Activated T-cell treated with anti-CD3 and anti-CD28 coated beads for 1 hour (primary cell): ENCODE results near the gene NRN1L.
A peak's percentile ranks its signal among the peaks of the same experiment; 100 is the strongest.
"Not testable (repeated sequence)": the region's sequence is repeated elsewhere in the genome, so short reads cannot be mapped to it uniquely, and the experiment has no call there.

Experiments used
- DNase-seq: peaks from one replicate; pipeline ENCODE4 v3.0.0-alpha.2; 2020; ENCODE audit warnings: low read depth

NRN1L gene

GRCh38 chr16:67882374-67883145, 2.1 kb upstream of the NRN1L start:
- DNase-seq: no peak

GRCh38 chr16:67883146-67883871, 1.4 kb upstream of the NRN1L start:
- DNase-seq: no peak

- DNase-seq: peak; percentile 71
Observed at GRCh38 chr16:67883872-67884261, 818 bp upstream of the NRN1L start.

DNA sequence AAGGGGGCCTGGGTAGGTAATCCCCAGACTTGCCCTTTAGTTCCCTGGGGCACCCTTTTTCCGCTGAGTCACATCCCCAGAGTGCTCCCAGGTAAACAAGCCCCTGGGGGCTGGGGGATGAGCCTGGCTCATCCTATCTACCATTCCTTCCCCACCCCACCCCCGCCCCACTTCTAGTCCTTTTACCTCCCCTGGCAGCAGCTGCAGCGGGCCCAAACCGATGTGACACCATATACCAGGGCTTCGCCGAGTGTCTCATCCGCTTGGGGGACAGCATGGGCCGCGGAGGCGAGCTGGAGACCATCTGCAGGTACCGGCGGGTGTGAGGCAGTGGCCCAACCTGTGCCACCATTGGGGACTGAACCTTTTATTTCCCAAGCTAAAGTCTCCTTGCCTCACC, 860 bp downstream of the NRN1L start:
- DNase-seq: no peak

GRCh38 chr16:67885976-67886375, 1.3 kb downstream of the NRN1L start:
- DNase-seq: no peak

GRCh38 chr16:67886387-67886786, 1.7 kb downstream of the NRN1L start:
- DNase-seq: no peak

GRCh38 chr16:67888331-67888730, 3.6 kb downstream of the NRN1L start:
- no peak for DNase-seq

- no peak for DNase-seq
Observed at GRCh38 chr16:67892375-67892774, 7.7 kb downstream of the NRN1L start.

- DNase-seq: peak; percentile 91
Observed at GRCh38 chr16:67892899-67893742, 8.4 kb downstream of the NRN1L start, which contains the start of gene PSKH1. PSKH1 (plus strand) TSS chr16:67893254; CDS start chr16:67908750, 15,496 bp downstream.

DNA sequence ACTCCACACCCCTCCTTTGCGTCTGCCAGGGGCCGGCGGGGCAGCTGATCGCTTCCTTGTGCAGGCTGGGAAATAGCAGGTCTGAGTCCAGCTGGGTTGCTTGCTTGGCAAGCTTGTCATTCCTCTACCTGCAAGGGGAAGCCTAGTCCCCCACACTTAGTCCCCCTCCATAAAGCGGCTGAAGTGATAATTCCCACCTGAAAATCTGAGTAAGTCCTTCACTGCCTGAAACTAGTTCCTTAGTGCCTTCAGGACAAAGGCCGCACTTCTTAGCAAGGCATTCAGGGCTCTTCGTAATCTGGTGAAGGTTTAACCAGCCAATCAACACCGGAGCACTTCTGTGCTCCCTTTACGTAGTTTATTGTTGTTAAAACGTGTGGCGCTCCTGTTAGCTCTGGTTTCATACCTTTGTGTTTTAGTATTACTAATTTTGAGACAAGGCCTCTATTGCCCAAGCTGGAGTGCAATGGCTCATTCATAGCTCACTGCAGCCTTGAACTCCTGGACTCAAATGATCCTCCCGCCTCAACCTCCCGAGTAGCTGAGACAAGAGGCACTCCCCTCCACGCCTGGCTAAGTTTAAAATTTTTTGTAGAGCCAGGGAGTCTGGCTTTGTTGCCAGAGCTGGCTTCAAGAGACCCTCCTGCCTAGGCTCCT, 9.2 kb downstream of the NRN1L start:
- no peak for DNase-seq

DNA sequence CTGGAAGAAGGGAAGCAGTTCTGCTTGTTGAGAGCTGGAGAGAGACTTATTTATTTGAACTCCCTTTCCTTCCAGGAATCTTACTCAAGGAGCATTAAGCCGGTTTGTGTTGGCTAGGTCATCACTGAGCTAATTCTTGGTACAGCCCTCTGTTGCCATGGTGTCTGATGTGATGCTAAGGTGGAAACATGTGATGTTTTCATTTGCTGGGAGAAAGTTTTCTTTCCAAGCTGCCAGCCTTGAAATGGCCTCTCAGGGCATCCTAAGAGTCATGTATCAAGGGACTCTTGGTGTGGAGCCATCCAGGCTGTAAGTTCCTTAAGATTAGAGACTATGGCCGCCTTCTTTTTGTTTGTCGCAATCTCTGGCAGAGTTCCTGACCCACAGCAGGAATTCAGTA, 12.5 kb downstream of the NRN1L start:
- DNase-seq: no peak

GRCh38 chr16:67901734-67902133, 17.0 kb downstream of the NRN1L start:
- no peak for DNase-seq

- DNase-seq: no peak
Observed at GRCh38 chr16:67902831-67903230, 18.1 kb downstream of the NRN1L start.

GRCh38 chr16:67907397-67908180, 22.9 kb downstream of the NRN1L start:
- DNase-seq: no peak

- no peak for DNase-seq
Observed at GRCh38 chr16:67909056-67909742, 24.5 kb downstream of the NRN1L start.

- DNase-seq: no peak
Observed at GRCh38 chr16:67910158-67910557, 25.5 kb downstream of the NRN1L start.

- no peak for DNase-seq
Observed at GRCh38 chr16:67914758-67915495, 30.2 kb downstream of the NRN1L start.

DNA sequence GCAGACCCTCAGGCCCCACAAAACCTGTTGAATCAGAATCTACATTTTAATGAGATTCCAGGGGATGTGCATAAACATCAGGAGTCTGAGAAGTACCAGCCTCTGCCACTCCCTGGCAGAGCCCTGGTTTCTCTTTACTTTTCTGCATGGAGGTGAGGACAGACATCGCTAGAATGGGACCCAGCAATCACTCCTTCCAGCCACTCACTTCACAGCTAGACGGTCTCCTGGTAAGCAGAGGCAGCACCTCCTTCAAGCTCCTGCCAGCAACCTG, 30.7 kb downstream of the NRN1L start:
- DNase-seq: not testable (repeated sequence)

- DNase-seq: no peak
Observed at GRCh38 chr16:67915831-67916723, 31.4 kb downstream of the NRN1L start.
